Stomach (tissue), 4 donors: ENCODE data around the gene NRSN2.

Experiments used
- CTCF ChIP-seq, 7 experiments: fragments of 450-650 bp in 4 of 7; fragments of 200-600 bp in 3 of 7; sonication (generic) in 3 of 7; IDR thresholded peaks; one replicate each; pipeline ENCODE4 v1.5.1; 2016 to 2019; ENCODE audit warnings: antibody characterized with exemption in 7 of 7, control low read depth in 2 of 7, mild to moderate bottlenecking in 1 of 7
- EP300 ChIP-seq: sonication (generic); formaldehyde crosslinking; IDR thresholded peaks from one replicate; pipeline ENCODE4 v1.6.1; 2017; ENCODE audit warnings: antibody characterized with exemption
- POLR2A ChIP-seq, 4 donors: fragments of 450-650 bp; IDR thresholded peaks; one replicate each; pipeline ENCODE4 v1.6.1; 2016; ENCODE audit warnings: antibody characterized with exemption in 4 of 4, control low read depth in 2 of 4, mild to moderate bottlenecking in 1 of 4, moderate library complexity in 1 of 4
- POLR2AphosphoS5 ChIP-seq, 3 donors: sonication (generic); formaldehyde crosslinking; IDR thresholded peaks; one replicate each; pipeline ENCODE4 v1.6.1; 2016; ENCODE audit warnings: antibody characterized with exemption in 3 of 3

GRCh38 chr20:309841-310644, 36.9 kb upstream of the NRSN2 start:
- TF ChIP-seq POLR2AphosphoS5 (IDR thresholded peaks at IDR 0.05) (peak in 1 of 3 donors; percentile 31), CTCF (IDR thresholded peaks at IDR 0.05) (no peak), POLR2A (IDR thresholded peaks at IDR 0.05) (no peak), EP300 (no peak)
